DMS79 (cell line): Measurements from ENCODE around the gene NEDD4L.
"Not testable (repeated sequence)": the region's sequence is repeated elsewhere in the genome, so short reads cannot be mapped to it uniquely, and the experiment has no call there.

Experiments
- DNase-seq: peaks from one replicate; lab custom pipeline; 2025; lab: John Stamatoyannopoulos, UW

Gene NEDD4L

GRCh38 chr18:58043491-58044369, at the start of gene NEDD4L:
TSS of gene NEDD4L (plus strand) at chr18:58044226. CDS start at chr18:58044661, 435 bp downstream.
- peak; percentile 64 for DNase-seq

DNA sequence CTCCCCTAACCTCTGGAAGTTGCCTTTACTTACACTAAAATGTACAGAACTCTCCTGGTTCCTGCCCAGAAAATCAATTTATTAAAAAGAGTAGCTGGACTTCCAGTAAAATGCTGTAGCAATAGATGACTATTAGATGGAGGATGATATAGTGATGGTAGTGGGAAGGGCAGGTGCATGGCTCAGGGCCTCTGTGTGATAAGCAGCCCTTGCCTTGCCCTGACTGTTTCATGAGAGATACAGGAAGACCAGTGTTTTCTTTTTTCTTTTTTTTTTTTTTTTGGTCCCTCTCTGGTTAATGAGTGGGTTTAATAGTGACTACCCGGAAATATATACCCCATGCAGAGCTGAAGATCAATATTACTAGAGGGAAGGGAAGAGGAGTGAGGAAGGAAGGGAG, 48.7 kb upstream of the NEDD4L start:
- no peak for DNase-seq

DNA sequence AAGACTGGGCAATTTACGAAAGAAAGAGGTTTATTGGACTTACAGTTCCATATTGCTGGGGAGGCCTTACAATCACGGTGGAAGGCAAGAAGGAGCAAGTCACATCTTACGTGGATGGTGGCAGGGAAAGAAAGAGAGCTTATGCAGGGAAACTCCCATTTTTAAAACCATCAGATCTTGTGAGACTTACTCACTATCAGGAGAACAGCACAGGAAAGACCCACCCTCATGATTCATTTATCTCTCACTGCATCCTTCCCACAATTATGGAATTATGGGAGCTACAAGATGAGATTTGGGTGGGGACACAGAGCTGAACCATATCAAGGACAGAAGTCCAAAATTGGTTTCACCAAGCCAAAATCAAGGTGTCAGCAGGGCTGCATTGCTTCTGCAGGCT, 47.1 kb upstream of the NEDD4L start:
- not testable (repeated sequence) for DNase-seq

GRCh38 chr18:57997820-57998219, 46.2 kb upstream of the NEDD4L start:
- DNase-seq = no peak

- no peak for DNase-seq
These were observed 45.6 kb upstream of the NEDD4L start for GRCh38 chr18:57998461-57998860.

DNA sequence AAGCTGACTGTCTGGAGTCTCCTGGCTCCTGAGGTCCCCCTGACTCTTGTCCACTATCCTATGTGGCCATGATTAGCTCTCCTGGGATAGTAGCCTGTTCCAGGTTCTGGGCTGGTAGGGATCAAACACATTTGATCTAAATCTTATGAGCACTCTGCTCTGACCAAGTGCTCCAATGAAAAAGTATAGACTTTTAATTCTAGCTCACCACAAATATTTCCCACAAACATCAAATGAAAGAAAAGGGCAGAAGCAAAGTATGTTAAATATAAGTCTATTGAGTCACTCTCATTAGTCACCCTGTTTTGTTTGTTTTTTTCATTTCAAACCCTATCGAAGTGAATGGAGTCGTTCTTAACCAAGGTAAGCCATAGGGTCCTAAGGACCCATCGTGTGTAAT, 39.7 kb upstream of the NEDD4L start:
- no peak for DNase-seq

GRCh38 chr18:58005011-58005410, 39.0 kb upstream of the NEDD4L start:
- DNase-seq = no peak

DNA sequence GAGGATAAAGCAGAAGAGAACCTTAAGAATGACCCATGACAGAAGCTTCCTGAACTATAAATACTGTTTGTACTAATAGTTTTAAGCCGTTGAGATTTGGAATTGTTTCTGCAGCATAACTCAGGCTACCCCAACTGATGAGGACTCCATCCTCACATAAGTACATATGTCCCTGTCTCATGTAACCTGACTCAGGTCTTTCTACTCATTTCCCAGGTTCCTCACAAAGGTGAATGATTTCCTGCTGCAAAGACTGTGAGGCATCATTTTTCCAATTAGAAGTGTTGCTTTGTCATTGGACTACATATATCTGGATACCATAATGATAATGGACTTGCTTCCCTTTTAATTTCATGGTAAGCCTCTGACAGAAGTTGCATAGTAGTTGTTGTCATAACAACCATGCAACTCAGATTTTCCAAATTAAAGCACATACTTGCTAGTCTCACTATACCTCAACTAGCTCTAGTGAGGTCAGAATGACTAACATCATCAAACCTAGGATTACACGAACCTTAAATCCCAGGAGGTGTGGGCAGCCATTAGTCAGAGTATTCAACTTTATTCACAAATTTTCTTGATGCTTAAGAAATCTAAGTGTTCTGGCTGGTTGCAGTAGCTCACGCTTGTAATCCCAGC, 38.0 kb upstream of the NEDD4L start:
- DNase-seq = no peak

- no peak for DNase-seq
These were observed 34.9 kb upstream of the NEDD4L start for GRCh38 chr18:58009166-58009565.

GRCh38 chr18:58010265-58010664, 33.8 kb upstream of the NEDD4L start:
- no peak for DNase-seq

- DNase-seq = no peak
These were observed 31.7 kb upstream of the NEDD4L start for GRCh38 chr18:58012356-58012755.

DNA sequence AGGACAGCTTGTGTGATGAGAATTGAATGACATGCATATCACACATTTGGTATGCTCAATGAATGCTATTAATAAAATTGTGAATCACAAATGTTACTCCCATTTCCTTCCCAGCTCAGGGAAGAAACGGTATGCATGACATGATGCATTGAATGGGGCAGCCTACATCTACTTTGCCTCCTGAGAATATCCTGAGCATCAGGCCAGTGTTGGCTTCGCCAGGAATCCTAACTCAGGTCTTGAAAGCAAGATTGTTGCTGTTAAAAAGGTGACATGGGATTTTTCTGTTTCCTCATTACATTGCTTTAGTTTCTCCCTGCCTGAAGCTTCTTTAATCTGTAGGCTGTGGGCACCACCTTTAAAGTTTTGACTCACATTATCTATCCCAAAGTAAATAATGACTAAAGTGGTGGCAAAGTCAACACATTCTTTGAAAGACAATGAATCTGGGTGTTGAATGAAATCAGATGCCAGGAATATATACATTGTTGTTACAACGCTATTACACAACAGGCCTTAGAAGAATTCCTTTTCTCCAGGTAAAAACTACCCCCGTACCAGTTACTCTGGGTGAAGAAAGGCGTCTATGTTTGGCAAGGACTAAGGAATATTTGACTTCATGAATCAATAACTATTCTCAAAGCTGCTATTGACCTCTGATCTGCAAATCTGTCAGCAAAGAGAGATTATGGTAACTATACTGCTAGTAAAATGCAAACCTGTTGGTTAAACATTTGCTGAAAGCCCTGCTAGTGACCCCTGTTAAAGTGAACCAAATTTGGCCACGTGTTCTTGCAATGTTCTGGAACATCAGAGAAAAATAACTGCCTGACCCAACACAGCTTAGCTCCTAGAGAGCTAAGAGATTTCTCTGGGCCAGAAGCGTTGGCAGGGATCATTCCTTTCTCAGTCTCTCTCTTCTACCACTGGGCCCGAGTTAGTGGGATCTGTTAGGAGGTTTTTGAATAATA, 30.5 kb upstream of the NEDD4L start:
- DNase-seq = no peak

GRCh38 chr18:58015065-58015780, 28.8 kb upstream of the NEDD4L start:
- DNase-seq = no peak

DNA sequence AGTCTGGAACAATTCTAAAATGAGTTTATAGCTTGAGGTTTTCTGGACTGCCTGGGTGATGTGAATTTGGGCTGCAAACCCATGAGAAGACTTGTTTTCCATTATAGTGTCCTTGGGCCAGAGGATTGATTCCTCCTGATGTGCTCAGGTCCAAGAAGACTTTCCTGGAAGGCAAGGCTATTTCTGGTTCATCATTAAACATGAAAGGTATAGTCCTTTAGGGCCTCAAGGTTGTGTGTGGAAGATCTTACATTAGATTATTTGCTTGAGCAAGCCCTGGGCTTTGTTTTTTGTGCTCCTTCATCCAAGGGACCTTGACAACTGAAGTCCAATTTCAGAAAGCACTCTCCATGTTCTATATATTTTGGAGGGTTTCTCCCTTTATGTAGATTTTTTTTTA, 26.8 kb upstream of the NEDD4L start:
- no peak for DNase-seq

GRCh38 chr18:58020567-58021107, 23.4 kb upstream of the NEDD4L start:
- DNase-seq = no peak

DNA sequence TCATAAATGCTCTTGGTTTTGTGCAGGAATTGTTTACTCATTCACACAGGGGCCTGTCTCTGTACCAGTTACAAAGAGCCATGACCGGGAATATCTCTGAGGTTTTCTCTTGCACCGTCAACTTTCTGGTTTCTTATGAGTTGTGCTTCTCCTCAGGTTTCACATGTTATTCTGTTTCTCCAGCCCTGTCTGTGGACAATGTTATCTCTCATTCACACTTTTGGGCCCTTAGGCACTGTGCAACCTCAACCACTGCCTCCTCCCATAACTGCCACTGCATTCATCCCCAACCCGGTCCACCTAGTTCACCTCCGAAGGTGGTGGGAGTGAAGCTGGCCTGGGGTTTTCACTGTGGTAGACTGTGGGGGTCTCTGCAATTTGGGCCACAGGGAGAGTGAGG, 22.5 kb upstream of the NEDD4L start:
- no peak for DNase-seq

DNA sequence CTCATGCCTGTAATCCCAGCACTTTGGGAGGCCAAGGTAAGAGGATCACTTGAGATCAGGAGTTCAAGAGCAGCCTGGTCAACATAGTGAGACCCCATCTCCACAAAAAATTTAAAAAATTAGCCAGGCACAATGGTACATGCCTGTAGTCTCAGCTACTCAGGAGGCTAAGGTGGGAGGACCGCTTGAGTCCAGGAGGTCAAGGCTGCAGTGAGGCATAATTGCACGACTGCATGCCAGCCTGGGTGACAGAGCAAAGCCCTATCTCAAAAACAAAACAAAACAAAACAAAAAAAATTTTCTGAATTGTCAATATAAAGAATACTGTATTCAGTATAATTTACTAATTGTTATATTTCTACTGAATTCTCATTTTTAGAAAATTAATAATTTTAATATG, 20.9 kb upstream of the NEDD4L start:
- no peak for DNase-seq

DNA sequence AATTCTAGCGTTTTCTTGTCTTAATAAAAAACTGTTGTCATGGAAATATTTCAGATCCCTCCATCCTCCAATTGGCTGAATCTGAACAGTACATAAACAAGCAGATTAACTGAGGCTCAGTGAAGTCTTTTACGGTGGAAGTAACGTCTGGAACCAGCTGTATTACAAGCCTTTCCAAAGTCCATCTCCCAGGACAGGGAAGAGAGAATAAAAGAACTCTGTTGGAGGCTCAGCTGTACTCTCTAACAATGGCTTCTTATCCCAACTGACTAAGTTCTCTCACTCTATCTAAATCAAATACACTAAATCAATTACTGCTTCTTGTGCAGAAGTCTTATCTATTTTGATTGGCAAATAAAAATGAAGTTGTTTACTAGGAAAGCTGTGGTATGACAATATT, 19.9 kb upstream of the NEDD4L start:
- DNase-seq = no peak

DNA sequence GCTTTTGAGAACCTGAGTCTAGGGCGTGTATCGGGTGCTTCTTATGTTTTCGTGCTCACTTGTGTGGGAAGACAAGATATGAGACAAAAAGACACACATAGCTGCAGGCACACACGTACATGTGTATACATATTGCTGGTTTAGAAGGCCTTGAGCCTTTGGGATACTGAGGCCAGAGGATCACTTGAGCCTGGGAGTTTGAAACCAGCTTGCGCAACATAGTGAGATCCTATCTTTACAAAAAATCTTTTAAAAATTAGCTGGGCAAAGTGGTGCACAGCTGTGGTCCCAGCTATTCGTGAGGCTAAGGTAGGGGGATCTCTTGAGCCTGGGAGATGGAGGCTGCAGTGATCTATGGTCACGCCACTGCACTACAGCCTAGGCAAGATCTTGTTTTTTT, 18.8 kb upstream of the NEDD4L start:
- DNase-seq = no peak

GRCh38 chr18:58025733-58026132, 18.3 kb upstream of the NEDD4L start:
- no peak for DNase-seq

GRCh38 chr18:58026395-58026794, 17.6 kb upstream of the NEDD4L start:
- DNase-seq = no peak
